Astrocyte of the cerebellum (primary cell): ENCODE measurements around the gene RFX3.

Experiments
- DNase-seq: peaks from one replicate; pipeline ENCODE4 v3.0.0-alpha.2; 2011; ENCODE audit warnings: low read depth
- H3K4me3 ChIP-seq: 2 replicates; pipeline ENCODE4 v1.5.1; 2011; ENCODE audit warnings: mild to moderate bottlenecking, low read depth, low read length, moderate library complexity
- CTCF ChIP-seq: IDR thresholded peaks from 2 replicates; pipeline ENCODE4 v1.5.1; 2012; ENCODE audit warnings: low read length, low read depth, moderate library complexity, mild to moderate bottlenecking; ENCODE audit errors: missing control alignments
- in situ Hi-C: cut with HindIII; loops from 2 replicates; pipeline ENCODE4 v1.10.0; 2017; ENCODE audit warnings: low sequenced_read_pairs

The RFX3 gene

GRCh38 chr9:3479514-3480352 lies 46.1 kb downstream of the RFX3 start:
- in situ Hi-C loops, result no loop called here
- H3K4me3 ChIP-seq, result no peak overlapping the region
- DNase-seq, result no peak
- TF ChIP-seq CTCF, result no peak

- no peak for TF ChIP-seq CTCF
- no peak for DNase-seq
- in situ Hi-C loops, result no loop called here
- no peak overlapping the region for H3K4me3 ChIP-seq
These were observed 47.2 kb downstream of the RFX3 start for GRCh38 chr9:3478549-3478953.

GRCh38 chr9:3477236-3477834 lies 48.5 kb downstream of the RFX3 start:
- no peak overlapping the region for H3K4me3 ChIP-seq
- in situ Hi-C loops, result no loop called here
- no peak for DNase-seq
- no peak for TF ChIP-seq CTCF

- in situ Hi-C loops, result no loop called here
- no peak for TF ChIP-seq CTCF
- no peak overlapping the region for H3K4me3 ChIP-seq
- no peak for DNase-seq
These were observed 50.3 kb downstream of the RFX3 start for GRCh38 chr9:3475300-3476020.

GRCh38 chr9:3474821-3475220 lies 51.0 kb downstream of the RFX3 start:
- no peak for TF ChIP-seq CTCF
- H3K4me3 ChIP-seq, result no peak overlapping the region
- in situ Hi-C loops, result no loop called here
- DNase-seq, result no peak

GRCh38 chr9:3473405-3473804 lies 52.4 kb downstream of the RFX3 start:
- H3K4me3 ChIP-seq, result no peak overlapping the region
- in situ Hi-C loops, result no loop called here
- TF ChIP-seq CTCF, result no peak
- DNase-seq, result no peak
